GM18505 (cell line): ENCODE data around the gene NLGN2.

Experiments
- ATAC-seq: cut with Tn5 transposase; IDR thresholded peaks from one replicate; pipeline ENCODE4 v1.9.1; 2021; ENCODE audit not compliant: unreplicated experiment
- POLR2A ChIP-seq: IDR thresholded peaks from 4 replicates; pipeline ENCODE4 v1.6.1; 2011; ENCODE audit warnings: borderline replicate concordance; ENCODE audit not compliant: insufficient read depth, insufficient read length; ENCODE audit errors: extremely low read depth

Gene NLGN2

DNA sequence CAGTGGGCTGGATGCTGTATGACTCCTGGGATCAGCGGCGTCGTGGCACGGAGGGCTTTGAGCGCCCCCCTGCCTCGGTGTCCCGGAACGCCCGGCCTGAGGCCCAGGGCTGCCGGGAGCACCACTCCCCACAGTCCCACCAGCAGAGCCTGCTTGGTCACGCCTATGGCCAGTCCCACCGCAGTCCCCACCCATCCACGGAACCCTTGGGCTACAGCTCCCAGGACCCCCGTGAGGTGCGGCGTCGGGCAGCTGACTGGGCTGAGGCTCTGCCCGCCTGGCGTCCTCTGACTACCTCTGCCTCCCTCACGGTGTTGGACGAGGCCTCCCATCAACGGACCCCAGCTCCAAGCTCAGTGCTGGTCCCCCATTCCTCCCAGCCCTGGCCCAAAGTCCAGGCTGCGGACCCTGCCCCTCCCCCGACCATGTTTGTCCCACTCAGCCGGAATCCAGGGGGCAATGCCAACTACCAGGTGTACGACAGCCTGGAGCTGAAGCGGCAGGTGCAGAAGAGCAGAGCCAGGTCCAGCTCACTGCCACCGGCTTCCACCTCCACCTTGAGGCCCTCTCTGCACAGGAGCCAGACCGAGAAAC lies 19.3 kb downstream of the NLGN2 start:
- TF ChIP-seq POLR2A, result no peak
- ATAC-seq, result no peak

DNA sequence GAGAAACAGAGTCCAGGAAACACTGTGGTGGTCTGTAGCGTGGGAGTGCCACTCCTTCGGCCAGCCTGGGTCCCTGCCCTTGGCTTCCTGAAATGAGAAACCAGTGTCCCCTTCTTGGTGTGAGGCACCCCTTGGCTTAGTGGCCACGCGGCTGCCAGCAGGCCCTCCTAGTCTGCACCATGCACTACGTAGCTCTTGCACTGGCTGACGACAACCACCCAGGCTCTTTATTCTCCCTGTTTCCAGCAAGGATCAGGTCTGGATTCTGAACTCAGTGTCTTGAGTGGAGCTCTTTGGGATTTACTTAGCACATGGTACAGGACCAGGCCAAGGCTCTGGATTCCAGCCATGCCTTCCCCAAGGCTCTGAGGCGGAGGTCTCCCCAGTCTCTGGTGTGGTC lies 19.9 kb downstream of the NLGN2 start:
- no peak for ATAC-seq
- no peak for TF ChIP-seq POLR2A

DNA sequence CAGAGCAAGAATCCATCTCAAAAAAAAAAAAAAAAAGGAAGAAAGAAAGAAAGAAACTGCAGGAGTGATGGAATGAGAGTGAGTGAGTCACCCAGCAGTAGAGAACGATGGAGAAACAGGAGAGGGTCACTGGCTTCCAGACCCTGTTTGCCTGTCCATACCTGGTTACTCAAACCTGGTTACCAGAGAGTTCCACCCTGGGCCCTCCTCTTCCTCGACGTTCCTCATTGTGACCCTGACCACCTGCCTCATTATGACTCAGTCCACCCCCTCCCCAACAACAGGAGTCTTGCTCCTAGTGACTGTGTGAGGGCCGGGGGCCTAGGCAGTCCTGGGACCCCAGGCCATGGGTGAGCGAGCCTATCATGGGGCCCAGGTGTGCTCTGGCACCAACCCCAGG lies 20.9 kb downstream of the NLGN2 start, which contains the start of gene SPEM3:
SPEM3 (plus strand) TSS at position 301 of the 400 bp plus-strand sequence; CDS start at position 347, 46 bp downstream.
- no peak for ATAC-seq
- TF ChIP-seq POLR2A, result no peak

DNA sequence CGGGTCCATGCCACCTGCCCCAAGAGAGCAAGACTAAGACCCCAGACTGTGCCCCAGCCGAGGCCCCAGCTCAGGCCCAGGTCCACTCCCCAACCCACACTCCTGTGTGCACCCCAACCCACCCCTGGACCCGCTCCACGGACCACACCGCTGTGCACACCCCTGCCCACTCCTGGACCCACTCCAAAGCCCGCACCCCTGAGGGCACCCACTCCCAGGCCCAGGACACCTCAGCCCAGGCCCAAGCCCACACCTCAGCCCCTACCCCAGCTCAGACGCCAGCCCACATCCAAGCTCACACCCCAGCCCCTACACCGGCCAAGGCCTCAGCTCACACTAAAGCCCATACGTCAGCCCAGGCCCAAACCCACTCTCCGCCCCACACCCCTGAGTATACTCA lies 22.1 kb downstream of the NLGN2 start:
- TF ChIP-seq POLR2A, result no peak
- no peak for ATAC-seq

DNA sequence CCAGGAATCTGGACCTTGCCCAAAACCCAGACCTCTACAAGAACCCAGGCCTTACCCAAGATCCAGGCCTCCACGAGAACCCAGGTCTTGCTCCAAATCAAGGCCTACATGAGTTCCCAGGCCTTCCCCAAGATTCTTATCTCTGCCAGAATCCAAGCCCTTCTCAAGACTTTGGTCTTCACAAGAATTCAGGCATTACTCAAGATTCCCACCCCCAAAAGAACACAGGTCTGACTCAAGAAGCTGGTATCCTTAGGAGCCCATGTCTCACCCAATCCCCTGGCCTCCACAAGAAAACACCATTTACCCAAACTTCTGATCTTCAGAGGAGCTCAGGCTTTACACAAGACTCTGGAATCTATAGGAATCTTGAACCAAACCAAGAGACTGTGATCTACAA lies 23.6 kb downstream of the NLGN2 start:
- no peak for ATAC-seq
- no peak for TF ChIP-seq POLR2A

DNA sequence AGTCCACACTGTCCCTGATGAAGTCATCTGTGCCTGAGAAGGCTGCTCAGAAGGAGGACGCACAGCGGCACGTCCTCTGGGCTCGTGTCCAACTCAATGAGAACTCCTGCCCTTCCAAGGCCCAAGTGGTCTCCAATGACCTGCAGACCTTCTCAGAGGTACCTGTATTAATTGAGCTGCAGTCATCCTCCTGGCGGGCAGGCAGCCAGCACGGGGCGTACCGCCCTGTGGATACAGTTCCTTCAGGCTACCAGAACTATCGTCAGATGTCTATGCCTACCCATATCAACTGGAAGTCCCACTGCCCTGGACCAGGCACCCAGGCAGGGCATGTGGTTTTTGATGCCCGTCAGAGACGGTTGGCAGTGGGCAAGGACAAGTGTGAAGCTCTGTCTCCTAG lies 24.7 kb downstream of the NLGN2 start:
- ATAC-seq, result no peak
- no peak for TF ChIP-seq POLR2A

DNA sequence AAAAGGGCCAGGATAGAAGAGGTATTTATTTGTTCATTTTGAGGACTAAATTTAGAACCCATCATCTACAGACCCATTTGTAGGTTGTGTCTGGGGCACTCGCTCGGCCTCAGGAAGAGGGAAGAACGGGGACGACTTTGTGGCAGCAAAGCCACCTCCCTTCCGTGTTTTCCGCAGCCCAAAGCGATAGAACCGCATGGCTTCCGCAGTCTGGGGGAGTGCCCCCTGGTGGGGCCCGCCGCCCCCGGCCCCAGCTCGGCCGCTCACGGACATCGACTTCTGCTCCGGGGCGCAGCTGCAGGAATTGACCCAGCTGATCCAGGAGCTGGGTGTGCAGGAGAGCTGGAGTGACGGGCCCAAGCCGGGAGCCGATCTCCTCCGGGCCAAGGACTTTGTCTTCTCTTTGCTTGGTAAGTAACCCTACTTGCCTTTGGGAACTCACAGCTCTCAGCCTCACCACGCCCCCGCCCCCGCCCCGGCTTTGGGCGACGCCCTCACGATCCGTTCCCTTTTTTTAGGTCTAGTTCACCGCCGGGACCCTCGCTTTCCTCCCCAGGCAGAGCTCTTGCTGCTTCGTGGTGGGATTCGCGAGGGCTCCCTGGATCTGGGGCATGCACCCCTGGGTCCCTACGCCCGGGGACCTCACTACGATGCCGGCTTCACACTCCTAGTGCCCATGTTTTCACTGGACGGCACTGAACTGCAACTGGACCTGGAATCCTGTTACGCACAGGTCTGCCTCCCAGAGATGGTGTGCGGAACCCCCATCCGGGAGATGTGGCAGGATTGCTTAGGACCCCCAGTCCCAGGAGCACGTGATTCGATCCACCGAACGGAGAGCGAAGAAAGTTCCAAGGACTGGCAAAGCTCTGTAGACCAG lies 28.3 kb downstream of the NLGN2 start:
- TF ChIP-seq POLR2A, result peak; percentile 58
- ATAC-seq, result peak; percentile 25

DNA sequence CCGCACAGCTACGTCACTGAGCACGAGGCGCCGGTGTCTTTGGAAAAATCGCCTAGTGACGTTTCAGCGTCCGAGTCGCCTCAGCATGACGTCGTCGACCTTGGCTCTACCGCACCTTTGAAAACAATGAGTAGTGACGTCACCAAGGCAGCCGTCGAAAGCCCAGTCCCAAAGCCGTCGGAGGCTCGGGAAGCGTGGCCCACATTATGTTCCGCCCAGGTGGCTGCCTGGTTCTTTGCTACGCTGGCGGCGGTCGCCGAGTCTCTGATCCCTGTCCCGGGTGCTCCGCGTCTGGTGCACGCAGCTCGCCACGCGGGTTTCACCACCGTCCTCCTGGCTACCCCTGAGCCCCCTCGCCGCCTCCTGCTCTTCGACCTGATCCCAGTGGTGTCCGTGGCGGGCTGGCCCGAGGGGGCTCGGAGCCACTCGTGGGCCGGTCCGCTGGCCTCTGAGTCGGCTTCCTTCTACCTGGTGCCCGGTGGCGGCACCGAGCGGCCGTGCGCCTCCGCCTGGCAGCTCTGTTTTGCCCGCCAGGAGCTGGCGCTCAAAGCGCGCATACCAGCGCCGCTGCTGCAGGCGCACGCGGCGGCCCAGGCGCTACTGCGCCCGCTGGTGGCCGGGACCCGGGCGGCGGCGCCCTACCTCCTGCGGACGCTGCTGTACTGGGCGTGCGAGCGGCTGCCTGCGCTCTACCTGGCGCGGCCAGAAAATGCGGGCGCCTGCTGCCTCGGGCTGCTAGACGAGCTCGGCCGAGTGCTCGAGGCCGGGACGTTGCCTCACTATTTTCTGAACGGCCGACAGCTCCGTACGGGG lies 29.1 kb downstream of the NLGN2 start:
- ATAC-seq, result no peak
- TF ChIP-seq POLR2A, result no peak

DNA sequence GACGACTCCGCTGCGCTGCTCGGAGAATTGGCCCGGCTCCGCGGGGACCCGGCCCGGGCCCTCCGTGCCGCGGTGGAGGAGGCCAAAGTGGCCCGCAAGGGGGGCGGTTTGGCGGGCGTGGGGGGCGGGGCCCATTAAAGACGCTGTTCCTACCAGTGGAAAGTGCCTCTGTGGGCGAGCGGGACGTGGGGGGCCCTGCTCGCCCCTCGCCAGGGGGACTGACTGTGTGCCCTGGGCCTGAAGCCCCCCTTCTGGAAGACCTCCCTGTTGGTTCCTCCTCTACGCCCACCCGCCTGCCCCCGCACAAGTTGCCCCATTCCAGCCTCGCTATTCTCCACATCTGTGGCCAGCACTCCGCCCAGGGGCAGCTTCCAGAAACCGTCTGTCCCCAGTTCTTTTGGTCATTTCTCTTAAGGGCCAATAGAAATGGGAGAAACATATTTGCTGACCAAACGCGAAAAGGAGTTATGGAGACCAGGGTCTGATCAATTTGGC lies 29.8 kb downstream of the NLGN2 start:
- ATAC-seq, result no peak
- TF ChIP-seq POLR2A, result no peak

DNA sequence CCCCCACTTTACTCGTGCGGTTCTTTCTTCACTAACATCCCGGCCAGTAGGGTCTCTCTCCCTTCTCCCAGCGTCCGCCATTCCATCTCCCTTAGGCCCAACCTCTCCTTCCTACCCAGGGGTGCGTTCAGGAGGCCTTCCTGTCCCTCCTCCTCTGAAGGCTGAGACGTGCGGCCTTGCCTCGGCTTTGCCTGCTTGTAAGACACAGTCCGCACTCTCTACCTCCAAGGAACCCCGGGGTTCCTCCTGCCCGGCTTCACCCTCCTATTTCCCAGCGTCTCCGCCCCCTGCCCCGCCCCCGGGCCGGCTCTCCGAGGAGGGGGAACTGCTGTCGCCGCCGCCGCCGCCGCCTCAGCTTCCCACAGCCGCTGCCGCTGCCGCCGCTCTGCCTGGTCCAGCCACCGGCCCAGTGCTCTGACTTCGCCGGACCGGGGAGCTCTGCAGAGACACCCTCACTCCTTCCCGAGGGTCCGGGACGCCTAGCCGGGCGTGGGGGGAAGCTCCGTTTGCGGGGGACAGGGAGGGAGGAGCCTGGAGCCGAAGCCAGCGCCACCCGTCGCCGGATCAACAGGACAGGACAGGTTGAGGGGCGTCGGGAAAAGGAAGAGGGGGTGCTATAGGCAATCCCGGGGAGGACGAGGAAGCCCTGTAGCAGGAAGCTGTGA lies 30.4 kb downstream of the NLGN2 start:
- no peak for ATAC-seq
- TF ChIP-seq POLR2A, result no peak

DNA sequence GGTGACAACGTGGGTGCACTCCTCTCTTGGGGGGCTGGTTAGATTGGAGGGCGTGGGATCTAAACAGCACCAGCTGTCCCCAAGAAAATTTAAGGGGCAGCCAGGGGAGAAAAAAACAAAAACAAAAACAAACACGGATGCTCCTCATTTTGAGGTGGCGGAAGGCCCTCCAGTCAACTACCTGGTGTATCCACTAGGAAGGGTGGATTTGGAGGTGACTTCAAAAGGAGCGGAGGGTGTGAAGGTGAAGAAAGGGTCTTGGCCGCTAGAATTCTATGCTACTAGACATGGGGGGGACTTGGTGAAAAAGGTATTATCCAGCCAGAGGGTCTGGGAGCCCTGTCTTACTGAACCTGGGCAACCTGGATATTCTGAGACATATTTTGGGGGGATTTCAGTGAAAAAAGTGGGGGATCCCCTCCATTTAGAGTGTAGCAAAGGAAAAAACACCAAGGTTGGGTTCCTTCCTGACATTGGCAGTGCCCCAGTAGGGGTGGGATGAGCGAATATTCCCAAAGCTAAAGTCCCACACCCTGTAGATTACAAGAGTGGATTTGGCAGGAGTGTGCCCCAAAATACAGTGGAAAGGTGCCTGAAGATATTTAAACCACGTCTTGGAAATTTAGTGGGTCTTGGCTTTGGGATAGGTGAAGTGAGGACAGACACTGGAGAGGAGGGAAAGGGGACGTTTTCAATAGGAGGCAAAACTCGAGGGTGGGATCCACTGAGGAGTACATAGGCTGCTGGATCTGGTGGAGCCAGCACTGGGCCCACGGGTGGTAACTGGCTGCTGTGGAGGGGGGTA lies 31.2 kb downstream of the NLGN2 start:
- no peak for ATAC-seq
- no peak for TF ChIP-seq POLR2A

DNA sequence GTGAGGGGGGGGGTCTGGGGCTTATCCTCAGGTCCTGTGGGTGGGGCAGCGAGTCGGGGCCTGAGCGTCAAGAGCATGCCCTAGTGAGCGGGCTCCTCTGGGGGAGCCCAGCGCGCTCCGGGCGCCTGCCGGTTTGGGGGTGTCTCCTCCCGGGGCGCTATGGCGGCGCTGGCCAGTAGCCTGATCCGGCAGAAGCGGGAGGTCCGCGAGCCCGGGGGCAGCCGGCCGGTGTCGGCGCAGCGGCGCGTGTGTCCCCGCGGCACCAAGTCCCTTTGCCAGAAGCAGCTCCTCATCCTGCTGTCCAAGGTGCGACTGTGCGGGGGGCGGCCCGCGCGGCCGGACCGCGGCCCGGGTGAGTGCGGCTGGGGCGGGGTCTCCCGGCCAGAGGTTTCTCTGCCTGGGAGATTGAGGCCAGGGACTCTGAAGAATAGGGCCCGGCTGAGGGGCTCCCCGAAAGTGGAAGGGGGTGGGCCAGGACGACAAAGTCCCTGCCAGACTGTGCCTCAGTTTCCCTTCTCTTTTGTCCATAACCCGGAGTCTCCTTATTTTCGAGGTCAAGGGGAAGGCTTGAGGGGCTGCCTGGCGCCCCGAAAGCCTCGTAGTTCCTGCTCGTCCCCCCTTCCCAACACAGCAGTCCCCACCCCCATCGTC lies 31.9 kb downstream of the NLGN2 start, which contains the start of gene FGF11:
FGF11 (plus strand) TSS at position 51 of the 651 bp plus-strand sequence; CDS start at position 160, 109 bp downstream.
- no peak for ATAC-seq
- TF ChIP-seq POLR2A, result no peak

DNA sequence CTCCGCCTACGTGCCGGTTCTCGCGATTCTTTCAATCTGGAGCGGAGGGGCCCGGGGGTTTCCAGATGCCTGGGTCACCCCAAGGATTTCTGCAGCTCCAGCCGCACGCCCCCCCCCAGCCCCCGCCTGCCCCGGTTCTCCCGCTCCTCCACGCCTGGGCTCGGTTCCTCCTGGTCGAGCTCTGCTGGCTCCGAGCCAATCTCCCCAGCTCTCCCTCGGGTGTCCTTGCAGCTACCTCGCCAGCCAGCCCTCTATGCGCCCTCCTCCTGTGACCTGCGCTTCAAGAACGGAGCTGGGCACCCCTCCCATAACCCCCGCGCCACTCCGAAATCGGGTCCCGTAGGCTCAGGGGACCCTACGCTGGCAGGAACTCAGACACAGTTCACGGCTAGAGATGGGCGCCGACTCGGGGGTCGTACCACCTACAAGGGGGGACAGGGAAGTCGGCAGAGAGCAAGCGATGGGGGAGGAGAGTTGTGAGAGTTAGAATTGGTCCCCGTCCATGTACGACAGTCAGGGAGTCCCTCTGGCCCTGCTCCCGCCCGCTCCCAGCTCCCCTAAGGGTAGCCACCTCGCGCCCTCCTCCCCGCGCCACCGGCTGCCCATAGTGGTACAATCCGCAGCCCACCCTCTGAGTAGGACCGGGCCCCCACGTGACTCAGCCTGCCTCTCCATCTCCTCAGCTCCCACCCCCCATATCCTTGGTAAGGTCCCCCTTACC lies 32.6 kb downstream of the NLGN2 start:
- no peak for ATAC-seq
- no peak for TF ChIP-seq POLR2A
